ENCODE results near the gene LRRC63.

LRRC63 gene

DNA sequence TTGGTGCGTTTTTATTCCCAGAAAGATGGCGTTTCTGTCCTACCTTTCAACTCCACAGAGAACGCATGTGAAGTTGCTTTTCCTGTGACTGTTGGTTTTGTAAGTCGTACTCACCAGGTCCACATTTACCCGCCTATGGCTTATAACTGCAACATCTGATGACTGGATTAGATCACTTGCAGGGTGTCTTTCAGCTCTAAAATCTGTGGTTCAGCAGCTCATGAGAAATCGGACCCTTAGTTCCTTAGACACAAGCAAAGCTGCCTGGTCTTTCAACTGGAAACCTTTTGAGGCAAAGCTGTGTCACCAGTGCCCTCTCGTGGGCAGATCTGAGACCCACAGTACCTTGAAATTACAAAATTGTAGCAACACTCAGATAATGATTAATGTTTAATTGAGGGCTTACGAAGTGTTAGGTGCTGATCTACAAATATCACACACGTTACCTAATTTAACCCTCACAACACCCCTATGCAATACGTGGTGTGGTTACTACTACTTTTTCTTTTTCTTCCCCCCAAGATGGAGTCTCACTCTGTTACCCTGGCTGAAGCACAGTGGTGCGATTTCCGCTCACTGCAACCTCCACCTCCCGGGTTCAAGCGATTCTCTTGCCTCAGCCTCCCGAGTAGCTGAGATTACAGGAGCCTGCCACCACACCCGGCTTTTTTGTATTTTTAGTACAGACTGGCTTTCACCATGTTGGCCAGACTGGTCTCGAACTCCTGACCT is 109.9 kb downstream of the LRRC63 start:
- Histone ChIP-seq H3K27me3 (ENCODE audit: insufficient read depth, low read length) (no peaks in the 10 kb centered on the region), H3K27ac (ENCODE audit: low read depth, low read length) (no peak overlapping the region), H3K4me3 (ENCODE audit: low read depth, low read length) (no peak overlapping the region), H3K36me3 (ENCODE audit: insufficient read depth, low read length) (no peaks in the 10 kb centered on the region), H3K4me1 (ENCODE audit: control insufficient read depth, insufficient read depth, low read length, unreplicated experiment) (peaks cover 11% of the 10 kb centered on the region), H3K79me2 (ENCODE audit: control insufficient read depth, insufficient read depth, low read length, unreplicated experiment) (no peaks in the 10 kb centered on the region), H2AFZ (ENCODE audit: low read length, unreplicated experiment) (peak overlapping the region; percentile 51)

DNA sequence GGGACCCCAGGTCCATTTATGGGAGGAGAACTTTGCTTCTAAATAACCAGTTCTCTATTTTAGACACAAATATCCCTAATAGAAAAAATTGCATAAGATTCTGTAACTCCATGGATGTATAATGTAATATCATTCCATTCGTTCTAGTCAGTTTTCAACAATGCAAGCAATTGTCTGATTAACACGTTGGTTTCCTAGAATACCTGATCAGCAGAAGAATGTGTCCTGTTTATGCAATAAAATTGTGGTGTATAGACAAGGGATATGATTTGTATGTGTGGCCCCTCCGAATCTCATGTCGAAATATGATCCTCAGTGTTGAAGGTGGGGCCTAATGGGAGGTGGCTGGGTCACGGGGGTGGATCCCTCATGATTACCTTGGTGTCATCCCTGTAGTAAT is 113.2 kb downstream of the LRRC63 start:
- H3K4me1 ChIP-seq (ENCODE audit: control insufficient read depth, insufficient read depth, low read length, unreplicated experiment) = peaks cover 11% of the 10 kb centered on the region
- no peaks in the 10 kb centered on the region for H3K36me3 ChIP-seq (ENCODE audit: insufficient read depth, low read length)
- no peaks in the 10 kb centered on the region for H3K27me3 ChIP-seq (ENCODE audit: insufficient read depth, low read length)
- no peak overlapping the region for H3K27ac ChIP-seq (ENCODE audit: low read depth, low read length)
- H3K79me2 ChIP-seq (ENCODE audit: control insufficient read depth, insufficient read depth, low read length, unreplicated experiment) = no peaks in the 10 kb centered on the region
- H2AFZ ChIP-seq (ENCODE audit: low read length, unreplicated experiment) = no peak overlapping the region
- H3K4me3 ChIP-seq (ENCODE audit: low read depth, low read length) = no peak overlapping the region

All from ACC112 (cell line).